ENCODE measurements around the gene INAVA.

The INAVA gene

GRCh38 chr1:200862713-200863415 lies 31.8 kb upstream of the INAVA start:
- no peak for TF ChIP-seq EZH2 (IDR thresholded peaks at IDR 0.05)
- TF ChIP-seq FOXP2 (optimal IDR thresholded peaks at IDR 0.05; ENCODE audit: control extremely low read depth, extremely low read length, insufficient read depth) = no peak
- TF ChIP-seq POLR2AphosphoS5 (IDR thresholded peaks at IDR 0.05; ENCODE audit: borderline replicate concordance, low read depth, low read length) = no peak
- H3K36me3 ChIP-seq (ENCODE audit: insufficient read depth, low read length) = peaks cover 15% of the 10 kb centered on the region
- H3K4me3 ChIP-seq = no peak overlapping the region
- H3K9ac ChIP-seq (ENCODE audit: insufficient read length) = no peak overlapping the region
- DNase-seq (ENCODE audit: low read depth, low spot score) = no peak
- H3K9me3 ChIP-seq (ENCODE audit: low read depth, low read length) = no peaks in the 10 kb centered on the region
- no peak overlapping the region for H3K27ac ChIP-seq

- no peak overlapping the region for H3K27ac ChIP-seq
- peaks cover 9% of the 10 kb centered on the region; the same call in 1 of the 2 replicates for H3K36me3 ChIP-seq (ENCODE audit: insufficient read depth, low read length)
- no peak for DNase-seq (ENCODE audit: low read depth, low spot score)
- no peak overlapping the region for H3K4me3 ChIP-seq
- TF ChIP-seq EZH2 (IDR thresholded peaks at IDR 0.05) (no peak), POLR2AphosphoS5 (IDR thresholded peaks at IDR 0.05; ENCODE audit: borderline replicate concordance, low read depth, low read length) (no peak), FOXP2 (optimal IDR thresholded peaks at IDR 0.05; ENCODE audit: control extremely low read depth, extremely low read length, insufficient read depth) (no peak)
- H3K9me3 ChIP-seq (ENCODE audit: low read depth, low read length) = no peaks in the 10 kb centered on the region
- H3K9ac ChIP-seq (ENCODE audit: insufficient read length) = no peak overlapping the region
Observed at GRCh38 chr1:200866116-200866515, 28.6 kb upstream of the INAVA start.

GRCh38 chr1:200866521-200866920 lies 28.2 kb upstream of the INAVA start:
- DNase-seq (ENCODE audit: low read depth, low spot score) = no peak
- TF ChIP-seq FOXP2 (optimal IDR thresholded peaks at IDR 0.05; ENCODE audit: control extremely low read depth, extremely low read length, insufficient read depth) (no peak), POLR2AphosphoS5 (IDR thresholded peaks at IDR 0.05; ENCODE audit: borderline replicate concordance, low read depth, low read length) (no peak), EZH2 (IDR thresholded peaks at IDR 0.05) (no peak)
- H3K9ac ChIP-seq (ENCODE audit: insufficient read length) = no peak overlapping the region
- H3K9me3 ChIP-seq (ENCODE audit: low read depth, low read length) = no peaks in the 10 kb centered on the region
- H3K36me3 ChIP-seq (ENCODE audit: insufficient read depth, low read length) = peaks cover 9% of the 10 kb centered on the region; the same call in 1 of the 2 replicates
- no peak overlapping the region for H3K4me3 ChIP-seq
- no peak overlapping the region for H3K27ac ChIP-seq

- Histone ChIP-seq H3K27ac (no peak overlapping the region), H3K9ac (ENCODE audit: insufficient read length) (no peak overlapping the region), H3K4me3 (no peak overlapping the region), H3K36me3 (ENCODE audit: insufficient read depth, low read length) (peaks cover 9% of the 10 kb centered on the region; the same call in 1 of the 2 replicates), H3K9me3 (ENCODE audit: low read depth, low read length) (no peaks in the 10 kb centered on the region)
- TF ChIP-seq EZH2 (IDR thresholded peaks at IDR 0.05) (no peak), POLR2AphosphoS5 (IDR thresholded peaks at IDR 0.05; ENCODE audit: borderline replicate concordance, low read depth, low read length) (no peak), FOXP2 (optimal IDR thresholded peaks at IDR 0.05; ENCODE audit: control extremely low read depth, extremely low read length, insufficient read depth) (no peak)
- no peak for DNase-seq (ENCODE audit: low read depth, low spot score)
Observed at GRCh38 chr1:200867018-200867811, 27.5 kb upstream of the INAVA start.

- Histone ChIP-seq H3K36me3 (ENCODE audit: insufficient read depth, low read length) (no peaks in the 10 kb centered on the region), H3K27ac (no peak overlapping the region), H3K4me3 (no peak overlapping the region), H3K9ac (ENCODE audit: insufficient read length) (no peak overlapping the region), H3K9me3 (ENCODE audit: low read depth, low read length) (no peaks in the 10 kb centered on the region)
- no peak for DNase-seq (ENCODE audit: low read depth, low spot score)
- TF ChIP-seq EZH2 (IDR thresholded peaks at IDR 0.05) = no peak
- TF ChIP-seq FOXP2 (optimal IDR thresholded peaks at IDR 0.05; ENCODE audit: control extremely low read depth, extremely low read length, insufficient read depth) = no peak
- no peak for TF ChIP-seq POLR2AphosphoS5 (IDR thresholded peaks at IDR 0.05; ENCODE audit: borderline replicate concordance, low read depth, low read length)
Observed at GRCh38 chr1:200869376-200869752, 25.3 kb upstream of the INAVA start.

GRCh38 chr1:200869753-200870391 lies 24.8 kb upstream of the INAVA start:
- Histone ChIP-seq H3K9ac (ENCODE audit: insufficient read length) (no peak overlapping the region), H3K9me3 (ENCODE audit: low read depth, low read length) (no peaks in the 10 kb centered on the region), H3K4me3 (no peak overlapping the region), H3K36me3 (ENCODE audit: insufficient read depth, low read length) (no peaks in the 10 kb centered on the region), H3K27ac (no peak overlapping the region)
- no peak for TF ChIP-seq EZH2 (IDR thresholded peaks at IDR 0.05)
- no peak for TF ChIP-seq FOXP2 (optimal IDR thresholded peaks at IDR 0.05; ENCODE audit: control extremely low read depth, extremely low read length, insufficient read depth)
- no peak for DNase-seq (ENCODE audit: low read depth, low spot score)

- Histone ChIP-seq H3K36me3 (ENCODE audit: insufficient read depth, low read length) (no peaks in the 10 kb centered on the region), H3K27ac (no peak within 1 kb of the TSS), H3K9ac (ENCODE audit: insufficient read length) (no peak within 1 kb of the TSS), H3K9me3 (ENCODE audit: low read depth, low read length) (no peaks in the 10 kb centered on the region), H3K4me3 (no peak within 1 kb of the TSS)
- TF ChIP-seq POLR2AphosphoS5 (IDR thresholded peaks at IDR 0.05; ENCODE audit: borderline replicate concordance, low read depth, low read length) (no peak), FOXP2 (optimal IDR thresholded peaks at IDR 0.05; ENCODE audit: control extremely low read depth, extremely low read length, insufficient read depth) (no peak), EZH2 (IDR thresholded peaks at IDR 0.05) (no peak)
- no peak for DNase-seq (ENCODE audit: low read depth, low spot score)
Observed at GRCh38 chr1:200872446-200873115, 22.1 kb upstream of the INAVA start, which contains the start of gene GPR25. Gene GPR25, plus strand, starts transcription at chr1:200872981. Its CDS starts 57 bp downstream, at chr1:200873038.

All from SK-N-MC (cell line).